Thyroid gland (tissue), 4 donors: ENCODE measurements around the gene HSDL1. TPM values are rescaled to one million over a fixed set of nuclear protein-coding genes. Genes with fewer than 3 reads are reported as not detected.

ENCODE experiments used
- DNase-seq, 2 donors: peaks; one replicate each; pipeline ENCODE4 v3.0.0-alpha.2; 2019
- H3K27ac ChIP-seq, 3 donors: fragments of 200-600 bp; sonication (generic); 1 replicate in 2 of 3; 2 replicates in 1 of 3; pipeline ENCODE4 v1.5.1; 2016 to 2019; ENCODE audit warnings: mild to moderate bottlenecking in 1 of 3, moderate library complexity in 1 of 3
- H3K27me3 ChIP-seq: fragments of 200-600 bp; sonication (generic); one replicate; pipeline ENCODE4 v1.5.1; 2019
- H3K36me3 ChIP-seq, 2 donors: fragments of 200-600 bp; sonication (generic); one replicate each; pipeline ENCODE4 v1.5.1; 2016 to 2019
- H3K4me1 ChIP-seq, 2 donors: fragments of 200-600 bp; sonication (generic); one replicate each; pipeline ENCODE4 v1.5.1; 2017 to 2019
- H3K4me3 ChIP-seq, 3 donors: fragments of 200-600 bp; sonication (generic); replicated peaks in 1 of 3; 1 replicate in 2 of 3; 2 replicates in 1 of 3; pipeline ENCODE4 v1.5.1; 2016; ENCODE audit warnings: mild to moderate bottlenecking in 1 of 3
- H3K9me3 ChIP-seq: fragments of 200-600 bp; sonication (generic); one replicate; pipeline ENCODE4 v1.5.1; 2017
- CTCF ChIP-seq, 6 experiments: fragments of 200-600 bp in 3 of 6; fragments of 450-650 bp in 3 of 6; sonication (generic) in 3 of 6; IDR thresholded peaks; one replicate each; pipeline ENCODE4 v1.5.1; 2016 to 2019; ENCODE audit warnings: antibody characterized with exemption in 6 of 6, mild to moderate bottlenecking in 2 of 6, inconsistent platforms in 1 of 6, moderate library complexity in 1 of 6
- POLR2A ChIP-seq, 2 donors: fragments of 450-650 bp; IDR thresholded peaks; one replicate each; pipeline ENCODE4 v1.6.1; 2017; ENCODE audit warnings: antibody characterized with exemption in 2 of 2, mild to moderate bottlenecking in 2 of 2, moderate library complexity in 1 of 2
- WGBS, 2 donors: methylation state at CpG; one replicate each; pipeline ENCODE4 v1.1.5; 2017; 5-methylcytosine and 5-hydroxymethylcytosine counted together
- intact Hi-C: fragments of 100-400 bp; cut with DNase I; formaldehyde crosslinking; loops from one replicate; pipeline ENCODE4 v1.15.1; 2023
- total RNA-seq, 4 donors: library from RNA; depleted of rRNA; stranded (reverse); fragments of >200 nt; gene quantifications; one replicate each; pipeline ENCODE4 v1.2.3, GENCODE V29; 2016

The HSDL1 gene
- total RNA-seq, 4 donors from 2014 or later, result 37.2 to 82.9 (median 59.5) TPM

GRCh38 chr16:84110527-84110926 lies 34.5 kb downstream of the HSDL1 start:
- WGBS, 2 donors, result 90 to 96% methylated on average over 3 of the region's 3 CpGs
- Histone ChIP-seq H3K27ac (no peak overlapping the region), H3K9me3 (no peaks in the 10 kb centered on the region), H3K4me1 (peaks cover 27 to 34% of the 10 kb centered on the region in 2 donors), H3K27me3 (no peaks in the 10 kb centered on the region), H3K4me3 (no peak overlapping the region), H3K36me3 (no peaks in the 10 kb centered on the region)
- no peak for TF ChIP-seq CTCF (IDR thresholded peaks at IDR 0.05)
- no peak for DNase-seq
- intact Hi-C loops, result no loop called here

GRCh38 chr16:84109598-84110335 lies 35.2 kb downstream of the HSDL1 start:
- H3K27ac ChIP-seq, result no peak overlapping the region
- H3K9me3 ChIP-seq, result no peaks in the 10 kb centered on the region
- no peak for TF ChIP-seq CTCF (IDR thresholded peaks at IDR 0.05)
- TF ChIP-seq POLR2A (IDR thresholded peaks at IDR 0.05), result no peak
- H3K4me1 ChIP-seq, result peaks cover 19 to 30% of the 10 kb centered on the region in 2 donors
- no peaks in the 10 kb centered on the region for H3K36me3 ChIP-seq
- no peaks in the 10 kb centered on the region for H3K27me3 ChIP-seq
- no peak overlapping the region for H3K4me3 ChIP-seq
- intact Hi-C loops, result no loop called here
- no peak for DNase-seq
- WGBS, 2 donors, result 80 to 88% methylated on average over 6 of the region's 6 CpGs

GRCh38 chr16:84107921-84108320 lies 37.1 kb downstream of the HSDL1 start:
- TF ChIP-seq POLR2A (IDR thresholded peaks at IDR 0.05) (no peak), CTCF (IDR thresholded peaks at IDR 0.05) (no peak)
- H3K4me1 ChIP-seq, result peaks cover 36% of the 10 kb centered on the region in 2 donors
- peak overlapping the region; percentile 31 to 41 (median 37) for H3K27ac ChIP-seq
- 10 to 58% methylated on average over 2 of the region's 2 CpGs for WGBS, 2 donors
- DNase-seq, result peak; percentile 70 to 71
- H3K36me3 ChIP-seq, result no peaks in the 10 kb centered on the region
- no peaks in the 10 kb centered on the region for H3K9me3 ChIP-seq
- intact Hi-C loops, result no loop called here
- no peaks in the 10 kb centered on the region for H3K27me3 ChIP-seq
- H3K4me3 ChIP-seq, result no peak overlapping the region

GRCh38 chr16:84105948-84106740 lies 38.8 kb downstream of the HSDL1 start:
- H3K27ac ChIP-seq, result peak overlapping the region; percentile 11 to 25 (median 15)
- no peaks in the 10 kb centered on the region for H3K9me3 ChIP-seq
- H3K4me1 ChIP-seq, result peaks cover 37 to 41% of the 10 kb centered on the region in 2 donors
- no peaks in the 10 kb centered on the region for H3K27me3 ChIP-seq
- no peaks in the 10 kb centered on the region for H3K36me3 ChIP-seq
- no peak overlapping the region for H3K4me3 ChIP-seq
- DNase-seq, result peak in 1 of 2 donors; percentile 29
- WGBS, 2 donors, result 69% methylated on average over 13 of the region's 13 CpGs
- intact Hi-C loops, result no loop called here
- TF ChIP-seq CTCF (IDR thresholded peaks at IDR 0.05) (no peak), POLR2A (IDR thresholded peaks at IDR 0.05) (no peak)
